Suppressor macrophage (primary cell): ENCODE data around the gene XIRP1.
A peak's percentile ranks its signal among the peaks of the same experiment; 100 is the strongest.

ENCODE experiments used
- DNase-seq, 4 experiments: peaks; one replicate each; pipeline ENCODE4 v3.0.0-alpha.2; 2020 to 2022

The XIRP1 gene

GRCh38 chr3:39207361-39208186 lies 15.2 kb upstream of the XIRP1 start:
- no peak for DNase-seq

- peak in 2 of 4 experiments; percentile 16 to 18 for DNase-seq
Observed at GRCh38 chr3:39205919-39206516, 13.6 kb upstream of the XIRP1 start.

- DNase-seq: no peak
Observed at GRCh38 chr3:39205131-39205530, 12.7 kb upstream of the XIRP1 start.

GRCh38 chr3:39203860-39204259 lies 11.5 kb upstream of the XIRP1 start:
- DNase-seq: no peak

- DNase-seq: no peak
Observed at GRCh38 chr3:39203402-39203801, 11.0 kb upstream of the XIRP1 start.

- no peak for DNase-seq
Observed at GRCh38 chr3:39202094-39202493, 9.7 kb upstream of the XIRP1 start.

- no peak for DNase-seq
Observed at GRCh38 chr3:39196671-39197356, 4.4 kb upstream of the XIRP1 start.

- no peak for DNase-seq
Observed at GRCh38 chr3:39196034-39196433, 3.6 kb upstream of the XIRP1 start.

GRCh38 chr3:39193391-39193790 lies 996 bp upstream of the XIRP1 start:
- no peak for DNase-seq

GRCh38 chr3:39191773-39192172 lies 622 bp downstream of the XIRP1 start:
- no peak for DNase-seq

- no peak for DNase-seq
Observed at GRCh38 chr3:39191111-39191510, 1.3 kb downstream of the XIRP1 start.

GRCh38 chr3:39190281-39191025 lies 1.9 kb downstream of the XIRP1 start:
- no peak for DNase-seq

- peak; percentile 69 to 83 (median 74) for DNase-seq
Observed at GRCh38 chr3:39189959-39190269, 2.5 kb downstream of the XIRP1 start.

- no peak for DNase-seq
Observed at GRCh38 chr3:39189150-39189958, 3.0 kb downstream of the XIRP1 start.

- DNase-seq: no peak
Observed at GRCh38 chr3:39188271-39189149, 3.9 kb downstream of the XIRP1 start.

GRCh38 chr3:39187372-39188155 lies 4.8 kb downstream of the XIRP1 start:
- DNase-seq: no peak

- DNase-seq: no peak
Observed at GRCh38 chr3:39186692-39187151, 5.7 kb downstream of the XIRP1 start.

- no peak for DNase-seq
Observed at GRCh38 chr3:39185959-39186691, 6.3 kb downstream of the XIRP1 start.

- no peak for DNase-seq
Observed at GRCh38 chr3:39185326-39185958, 7.0 kb downstream of the XIRP1 start.
